ENCODE measurements around the gene CYB561.

CYB561 gene

DNA sequence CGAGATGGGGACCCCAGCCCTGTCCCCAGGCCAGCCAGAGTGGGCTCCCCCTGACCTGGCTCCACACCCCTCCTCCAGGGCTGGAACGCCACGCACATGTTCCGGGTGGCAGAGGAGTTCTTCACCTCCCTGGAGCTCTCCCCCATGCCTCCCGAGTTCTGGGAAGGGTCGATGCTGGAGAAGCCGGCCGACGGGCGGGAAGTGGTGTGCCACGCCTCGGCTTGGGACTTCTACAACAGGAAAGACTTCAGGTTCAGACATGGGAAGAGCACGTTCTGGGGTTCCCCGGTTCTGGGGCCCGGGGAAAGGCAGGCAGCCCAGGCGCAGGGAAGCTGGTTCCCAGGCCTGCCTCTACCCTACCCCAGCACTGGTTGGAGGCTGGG lies 35.4 kb upstream of the CYB561 start:
- Histone ChIP-seq H3K9ac (ENCODE audit: low read length) (no peak overlapping the region), H3K4me1 (ENCODE audit: low read length) (peaks cover 21% of the 10 kb centered on the region), H3K9me3 (ENCODE audit: insufficient read depth, low read length) (no peaks in the 10 kb centered on the region), H3K4me3 (ENCODE audit: low read length) (no peak overlapping the region), H3K4me2 (ENCODE audit: low read length) (no peak overlapping the region), H2AFZ (ENCODE audit: low read depth, low read length) (no peak overlapping the region), H3K27me3 (ENCODE audit: low read depth, low read length) (peaks cover 7% of the 10 kb centered on the region), H3K36me3 (replicated peaks; ENCODE audit: low read depth, low read length) (no peaks in the 10 kb centered on the region), H3K27ac (ENCODE audit: low read length) (no peak overlapping the region), H4K20me1 (ENCODE audit: insufficient read depth, low read length) (no peaks in the 10 kb centered on the region), H3K79me2 (ENCODE audit: low read length) (no peaks in the 10 kb centered on the region)
- TF ChIP-seq, protein P1, sequence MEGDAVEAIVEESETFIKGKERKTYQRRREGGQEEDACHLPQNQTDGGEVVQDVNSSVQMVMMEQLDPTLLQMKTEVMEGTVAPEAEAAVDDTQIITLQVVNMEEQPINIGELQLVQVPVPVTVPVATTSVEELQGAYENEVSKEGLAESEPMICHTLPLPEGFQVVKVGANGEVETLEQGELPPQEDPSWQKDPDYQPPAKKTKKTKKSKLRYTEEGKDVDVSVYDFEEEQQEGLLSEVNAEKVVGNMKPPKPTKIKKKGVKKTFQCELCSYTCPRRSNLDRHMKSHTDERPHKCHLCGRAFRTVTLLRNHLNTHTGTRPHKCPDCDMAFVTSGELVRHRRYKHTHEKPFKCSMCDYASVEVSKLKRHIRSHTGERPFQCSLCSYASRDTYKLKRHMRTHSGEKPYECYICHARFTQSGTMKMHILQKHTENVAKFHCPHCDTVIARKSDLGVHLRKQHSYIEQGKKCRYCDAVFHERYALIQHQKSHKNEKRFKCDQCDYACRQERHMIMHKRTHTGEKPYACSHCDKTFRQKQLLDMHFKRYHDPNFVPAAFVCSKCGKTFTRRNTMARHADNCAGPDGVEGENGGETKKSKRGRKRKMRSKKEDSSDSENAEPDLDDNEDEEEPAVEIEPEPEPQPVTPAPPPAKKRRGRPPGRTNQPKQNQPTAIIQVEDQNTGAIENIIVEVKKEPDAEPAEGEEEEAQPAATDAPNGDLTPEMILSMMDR (IDR thresholded peaks at IDR 0.05; ENCODE audit: low read depth, low read length), result no peak
- no peak for TF ChIP-seq EZH2phosphoT487 (IDR thresholded peaks at IDR 0.05; ENCODE audit: low read depth)

DNA sequence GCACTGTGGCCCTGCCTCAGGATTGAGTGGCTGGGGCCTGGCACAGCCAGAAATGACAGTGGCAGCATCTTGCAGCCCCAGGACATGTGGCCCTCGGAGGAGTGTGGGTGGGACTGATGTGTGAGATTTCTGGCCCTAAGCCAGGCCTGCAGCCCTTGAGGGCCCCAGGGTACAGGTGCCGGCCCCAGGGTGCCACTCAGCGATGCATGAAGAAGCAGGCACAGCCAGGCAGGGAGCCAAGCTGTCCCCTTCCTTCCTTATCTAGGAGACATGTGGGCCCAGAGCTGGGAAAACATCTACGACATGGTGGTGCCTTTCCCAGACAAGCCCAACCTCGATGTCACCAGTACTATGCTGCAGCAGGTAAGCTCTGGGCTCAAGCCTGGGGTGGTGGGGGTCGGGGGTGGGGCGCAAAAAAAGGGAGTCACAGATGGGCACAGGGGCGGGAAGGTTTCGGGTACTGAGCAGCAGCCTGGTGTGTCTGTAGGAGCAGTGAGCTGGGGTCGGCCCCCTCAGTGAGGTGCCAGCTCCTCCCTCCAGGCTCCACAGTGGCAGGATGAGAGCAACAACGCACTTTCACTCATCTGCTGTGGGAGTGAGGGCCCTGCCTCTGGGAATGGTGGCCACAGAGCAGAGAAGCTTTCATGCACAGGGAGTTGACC lies 34.9 kb upstream of the CYB561 start:
- Histone ChIP-seq H3K4me3 (ENCODE audit: low read length) (no peak overlapping the region), H4K20me1 (ENCODE audit: insufficient read depth, low read length) (no peaks in the 10 kb centered on the region), H3K4me2 (ENCODE audit: low read length) (no peak overlapping the region), H3K79me2 (ENCODE audit: low read length) (no peaks in the 10 kb centered on the region), H3K9me3 (ENCODE audit: insufficient read depth, low read length) (no peaks in the 10 kb centered on the region), H2AFZ (ENCODE audit: low read depth, low read length) (no peak overlapping the region), H3K27me3 (ENCODE audit: low read depth, low read length) (peaks cover 7% of the 10 kb centered on the region), H3K9ac (ENCODE audit: low read length) (no peak overlapping the region), H3K4me1 (ENCODE audit: low read length) (peaks cover 20% of the 10 kb centered on the region), H3K36me3 (replicated peaks; ENCODE audit: low read depth, low read length) (no peaks in the 10 kb centered on the region), H3K27ac (ENCODE audit: low read length) (no peak overlapping the region)
- TF ChIP-seq EZH2phosphoT487 (IDR thresholded peaks at IDR 0.05; ENCODE audit: low read depth), result no peak
- TF ChIP-seq, protein P1 (IDR thresholded peaks at IDR 0.05; ENCODE audit: low read depth, low read length), result no peak

DNA sequence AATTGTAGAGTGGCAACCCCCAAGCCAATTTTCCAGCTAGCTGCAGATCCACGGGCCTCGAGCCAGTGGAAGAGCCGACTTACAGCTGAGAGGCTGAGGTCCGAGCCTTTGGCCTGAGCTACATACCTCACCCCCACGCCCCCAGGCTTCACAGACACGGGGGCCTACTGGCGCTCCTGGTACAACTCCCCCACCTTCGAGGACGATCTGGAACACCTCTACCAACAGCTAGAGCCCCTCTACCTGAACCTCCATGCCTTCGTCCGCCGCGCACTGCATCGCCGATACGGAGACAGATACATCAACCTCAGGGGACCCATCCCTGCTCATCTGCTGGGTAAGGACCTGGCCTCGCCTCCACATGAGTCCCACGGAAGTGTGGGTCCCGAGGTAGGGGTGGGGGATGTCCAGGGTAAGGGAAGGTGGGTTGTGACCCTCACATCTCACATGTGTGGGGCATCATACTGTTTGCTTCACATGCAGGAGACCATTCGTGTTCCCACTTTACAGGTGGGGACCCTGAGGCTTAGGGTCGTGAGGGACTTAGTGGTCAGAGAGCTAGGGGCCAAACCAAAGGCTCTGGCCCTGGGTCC lies 34.2 kb upstream of the CYB561 start:
- Histone ChIP-seq H3K79me2 (ENCODE audit: low read length) (no peaks in the 10 kb centered on the region), H3K9ac (ENCODE audit: low read length) (no peak overlapping the region), H3K27me3 (ENCODE audit: low read depth, low read length) (peaks cover 11% of the 10 kb centered on the region), H3K4me1 (ENCODE audit: low read length) (peaks cover 24% of the 10 kb centered on the region), H3K4me2 (ENCODE audit: low read length) (no peak overlapping the region), H3K36me3 (replicated peaks; ENCODE audit: low read depth, low read length) (no peaks in the 10 kb centered on the region), H4K20me1 (ENCODE audit: insufficient read depth, low read length) (no peaks in the 10 kb centered on the region), H3K9me3 (ENCODE audit: insufficient read depth, low read length) (no peaks in the 10 kb centered on the region), H3K4me3 (ENCODE audit: low read length) (no peak overlapping the region), H2AFZ (ENCODE audit: low read depth, low read length) (no peak overlapping the region), H3K27ac (ENCODE audit: low read length) (no peak overlapping the region)
- no peak for TF ChIP-seq EZH2phosphoT487 (IDR thresholded peaks at IDR 0.05; ENCODE audit: low read depth)
- TF ChIP-seq, protein P1 (IDR thresholded peaks at IDR 0.05; ENCODE audit: low read depth, low read length), result no peak

DNA sequence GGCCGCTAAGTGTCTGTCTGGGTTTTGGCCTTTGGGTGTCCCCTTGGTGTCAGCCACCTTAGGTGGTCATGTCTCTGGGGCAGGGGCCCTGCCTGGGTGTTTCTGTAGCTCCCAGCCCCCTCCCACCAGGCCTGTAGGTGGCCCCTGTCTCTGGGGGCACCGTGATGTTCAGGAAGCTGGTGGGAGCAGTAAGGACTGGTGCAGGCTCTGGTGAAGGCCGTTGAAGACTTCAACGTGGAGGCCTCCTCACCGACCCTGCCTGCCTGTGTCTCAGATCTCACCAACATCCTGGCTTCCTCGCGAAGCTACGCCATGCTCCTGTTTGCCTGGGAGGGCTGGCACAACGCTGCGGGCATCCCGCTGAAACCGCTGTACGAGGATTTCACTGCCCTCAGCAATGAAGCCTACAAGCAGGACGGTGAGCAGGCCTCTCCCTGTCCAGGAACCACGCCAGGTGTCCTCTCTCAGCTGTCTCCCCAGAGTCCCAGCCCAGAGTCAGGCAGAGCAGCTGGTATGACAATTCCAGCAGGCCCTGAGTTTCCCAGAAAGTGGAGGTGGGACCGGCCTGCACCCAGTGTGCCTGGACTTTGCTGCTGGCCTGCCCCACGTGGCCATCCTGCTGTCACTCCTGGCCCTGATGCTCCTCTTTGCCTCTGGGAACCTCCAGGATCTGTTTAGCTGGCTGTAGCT lies 33.5 kb upstream of the CYB561 start:
- no peak overlapping the region for H3K4me2 ChIP-seq (ENCODE audit: low read length)

More for the DNA sequence above, 33.5 kb upstream of the CYB561 start:
- Histone ChIP-seq H3K4me3 (ENCODE audit: low read length) (no peak overlapping the region), H3K27me3 (ENCODE audit: low read depth, low read length) (peaks cover 17% of the 10 kb centered on the region), H3K4me1 (ENCODE audit: low read length) (peaks cover 24% of the 10 kb centered on the region), H2AFZ (ENCODE audit: low read depth, low read length) (no peak overlapping the region), H3K36me3 (replicated peaks; ENCODE audit: low read depth, low read length) (no peaks in the 10 kb centered on the region), H4K20me1 (ENCODE audit: insufficient read depth, low read length) (no peaks in the 10 kb centered on the region), H3K9ac (ENCODE audit: low read length) (no peak overlapping the region), H3K9me3 (ENCODE audit: insufficient read depth, low read length) (no peaks in the 10 kb centered on the region), H3K27ac (ENCODE audit: low read length) (no peak overlapping the region), H3K79me2 (ENCODE audit: low read length) (no peaks in the 10 kb centered on the region)
- no peak for TF ChIP-seq EZH2phosphoT487 (IDR thresholded peaks at IDR 0.05; ENCODE audit: low read depth)
- TF ChIP-seq, protein P1 (IDR thresholded peaks at IDR 0.05; ENCODE audit: low read depth, low read length), result no peak

Measured in OCI-LY3 (cell line).